ENCODE measurements around the gene PSMB8. TPM values are rescaled to one million over a fixed set of nuclear protein-coding genes. Genes with fewer than 3 reads are reported as not detected.
"Not testable (repeated sequence)": the region's sequence is repeated elsewhere in the genome, so short reads cannot be mapped to it uniquely, and the experiment has no call there.

PSMB8 gene
- total RNA-seq, 1 experiment from 2014 or later = 2.6 TPM

GRCh38 chr6:32814145-32814544 is 29.7 kb downstream of the PSMB8 start:
- DNase-seq = no peak
- Histone ChIP-seq H3K36me3 (replicated peaks; ENCODE audit: control insufficient read depth, insufficient read depth, low read length) (no peaks in the 10 kb centered on the region), H3K27me3 (ENCODE audit: control insufficient read depth, insufficient read depth, low read length) (no peaks in the 10 kb centered on the region; the same call in 1 of the 2 replicates)

GRCh38 chr6:32809171-32809570 is 34.7 kb downstream of the PSMB8 start:
- H3K4me3 ChIP-seq (ENCODE audit: insufficient read depth, low read depth, low read length) = no peak overlapping the region

More at GRCh38 chr6:32814145-32814544, 29.7 kb downstream of the PSMB8 start:
- H3K4me3 ChIP-seq (ENCODE audit: insufficient read depth, low read depth, low read length) = no peak overlapping the region

GRCh38 chr6:32807020-32807580 is 36.7 kb downstream of the PSMB8 start:
- H3K27me3 ChIP-seq (ENCODE audit: control insufficient read depth, insufficient read depth, low read length) = no peaks in the 10 kb centered on the region; the same call in 1 of the 2 replicates
- DNase-seq = no peak

More at GRCh38 chr6:32809171-32809570, 34.7 kb downstream of the PSMB8 start:
- DNase-seq = no peak
- H3K27me3 ChIP-seq (ENCODE audit: control insufficient read depth, insufficient read depth, low read length) = no peaks in the 10 kb centered on the region; the same call in 1 of the 2 replicates
- no peaks in the 10 kb centered on the region for H3K36me3 ChIP-seq (replicated peaks; ENCODE audit: control insufficient read depth, insufficient read depth, low read length)

GRCh38 chr6:32805404-32805803 is 38.4 kb downstream of the PSMB8 start:
- not testable (repeated sequence) for H3K27me3 ChIP-seq (ENCODE audit: control insufficient read depth, insufficient read depth, low read length); H3K4me3 ChIP-seq (ENCODE audit: insufficient read depth, low read depth, low read length); H3K36me3 ChIP-seq (replicated peaks; ENCODE audit: control insufficient read depth, insufficient read depth, low read length); DNase-seq

More at GRCh38 chr6:32807020-32807580, 36.7 kb downstream of the PSMB8 start:
- H3K4me3 ChIP-seq (ENCODE audit: insufficient read depth, low read depth, low read length) = no peak overlapping the region
- H3K36me3 ChIP-seq (replicated peaks; ENCODE audit: control insufficient read depth, insufficient read depth, low read length) = no peaks in the 10 kb centered on the region

GRCh38 chr6:32803416-32803815 is 40.4 kb downstream of the PSMB8 start:
- Histone ChIP-seq H3K36me3 (replicated peaks; ENCODE audit: control insufficient read depth, insufficient read depth, low read length) (no peaks in the 10 kb centered on the region), H3K4me3 (ENCODE audit: insufficient read depth, low read depth, low read length) (no peak overlapping the region), H3K27me3 (ENCODE audit: control insufficient read depth, insufficient read depth, low read length) (no peaks in the 10 kb centered on the region; the same call in 1 of the 2 replicates)
- DNase-seq = no peak

- Histone ChIP-seq H3K4me3 (ENCODE audit: insufficient read depth, low read depth, low read length) (no peak overlapping the region), H3K27me3 (ENCODE audit: control insufficient read depth, insufficient read depth, low read length) (no peaks in the 10 kb centered on the region; the same call in 1 of the 2 replicates), H3K36me3 (replicated peaks; ENCODE audit: control insufficient read depth, insufficient read depth, low read length) (no peaks in the 10 kb centered on the region)
- DNase-seq = no peak
Measured at GRCh38 chr6:32799740-32800139, 44.1 kb downstream of the PSMB8 start.

GRCh38 chr6:32799168-32799567 is 44.7 kb downstream of the PSMB8 start:
- H3K27me3 ChIP-seq (ENCODE audit: control insufficient read depth, insufficient read depth, low read length) = no peaks in the 10 kb centered on the region; the same call in 1 of the 2 replicates
- H3K4me3 ChIP-seq (ENCODE audit: insufficient read depth, low read depth, low read length) = no peak overlapping the region
- no peak for DNase-seq
- H3K36me3 ChIP-seq (replicated peaks; ENCODE audit: control insufficient read depth, insufficient read depth, low read length) = no peaks in the 10 kb centered on the region

GRCh38 chr6:32796848-32797776 is 46.7 kb downstream of the PSMB8 start:
- DNase-seq = peak; percentile 51
- H3K27me3 ChIP-seq (ENCODE audit: control insufficient read depth, insufficient read depth, low read length) = no peaks in the 10 kb centered on the region; the same call in 1 of the 2 replicates
- no peaks in the 10 kb centered on the region for H3K36me3 ChIP-seq (replicated peaks; ENCODE audit: control insufficient read depth, insufficient read depth, low read length)
- peak overlapping the region; percentile 8; the same call in 1 of the 2 replicates for H3K4me3 ChIP-seq (ENCODE audit: insufficient read depth, low read depth, low read length)

GRCh38 chr6:32794510-32794909 is 49.3 kb downstream of the PSMB8 start:
- Histone ChIP-seq H3K27me3 (ENCODE audit: control insufficient read depth, insufficient read depth, low read length) (no peaks in the 10 kb centered on the region; the same call in 1 of the 2 replicates), H3K4me3 (ENCODE audit: insufficient read depth, low read depth, low read length) (no peak overlapping the region), H3K36me3 (replicated peaks; ENCODE audit: control insufficient read depth, insufficient read depth, low read length) (no peaks in the 10 kb centered on the region)
- DNase-seq = no peak

- no peaks in the 10 kb centered on the region; the same call in 1 of the 2 replicates for H3K27me3 ChIP-seq (ENCODE audit: control insufficient read depth, insufficient read depth, low read length)
- DNase-seq = no peak
- H3K4me3 ChIP-seq (ENCODE audit: insufficient read depth, low read depth, low read length) = no peak overlapping the region
- no peaks in the 10 kb centered on the region for H3K36me3 ChIP-seq (replicated peaks; ENCODE audit: control insufficient read depth, insufficient read depth, low read length)
Measured at GRCh38 chr6:32792901-32793435, 50.9 kb downstream of the PSMB8 start.

Other genes with a start within 250 kb of the PSMB8 start
- gene HLA-DQA1, start 206.6 kb downstream of the PSMB8 start, total RNA-seq (2014; rRNA removed; shearing (Covaris generic)) = not detected in 2 replicates
- under 0.01 TPM in 1 of 2 replicates, not detected in the other for gene HLA-DQB1, start 177.4 kb downstream of the PSMB8 start, total RNA-seq (2014; rRNA removed; shearing (Covaris generic))
- gene HLA-DQA2, start 102.7 kb downstream of the PSMB8 start, total RNA-seq (2014; rRNA removed; shearing (Covaris generic)) = not detected in 2 replicates
- not detected in 2 replicates for gene HLA-DQB2, start 80.5 kb downstream of the PSMB8 start, total RNA-seq (2014; rRNA removed; shearing (Covaris generic))
- not detected in 2 replicates for gene HLA-DOB, start 27.0 kb downstream of the PSMB8 start, total RNA-seq (2014; rRNA removed; shearing (Covaris generic))
- 1.1 and 2.7 TPM in 2 replicates for gene TAP2, start 5.3 kb downstream of the PSMB8 start, total RNA-seq (2014; rRNA removed; shearing (Covaris generic))
- 1.7 and 2.8 TPM in 2 replicates for gene TAP1, start 9.7 kb upstream of the PSMB8 start, total RNA-seq (2014; rRNA removed; shearing (Covaris generic))
- not detected in 2 replicates for gene PSMB9, start 10.1 kb upstream of the PSMB8 start, total RNA-seq (2014; rRNA removed; shearing (Covaris generic))
- gene HLA-DMB, start 97.0 kb upstream of the PSMB8 start, total RNA-seq (2014; rRNA removed; shearing (Covaris generic)) = 0.17 and 0.55 TPM in 2 replicates
- gene HLA-DMA, start 109.0 kb upstream of the PSMB8 start, total RNA-seq (2014; rRNA removed; shearing (Covaris generic)) = 1.9 and 4.1 TPM in 2 replicates
- 121 and 182 TPM in 2 replicates for gene BRD2, start 124.5 kb upstream of the PSMB8 start, total RNA-seq (2014; rRNA removed; shearing (Covaris generic))
- gene HLA-DOA, start 165.5 kb upstream of the PSMB8 start, total RNA-seq (2014; rRNA removed; shearing (Covaris generic)) = 2.3 and 6.1 TPM in 2 replicates
- gene HLA-DPA1, start 229.6 kb upstream of the PSMB8 start, total RNA-seq (2014; rRNA removed; shearing (Covaris generic)) = 3.6 and 4.9 TPM in 2 replicates
- 27.6 and 29.3 TPM in 2 replicates for gene HLA-DPB1, start 231.9 kb upstream of the PSMB8 start, total RNA-seq (2014; rRNA removed; shearing (Covaris generic))